ENCODE results near the gene NUDT19.

GRCh38 chr19:32676895-32677359 lies 14.7 kb upstream of the NUDT19 start:
- TF ChIP-seq CTCF (IDR thresholded peaks at IDR 0.05 in 4 of 5, conservative IDR thresholded peaks at IDR 0.05 in 1 of 5): no peak
- no peak for TF ChIP-seq POLR2A (IDR thresholded peaks at IDR 0.05)
